Measurements from ENCODE around the gene ROBO2.

ROBO2 gene

GRCh38 chr3:77071809-77072208, 31.9 kb downstream of the ROBO2 start:
- no peak overlapping the region for H3K27ac ChIP-seq (ENCODE audit: insufficient read depth, low read depth, low read length, poor library complexity, severe bottlenecking)
- H3K4me1 ChIP-seq (ENCODE audit: control insufficient read depth, insufficient read depth, low read length): no peaks in the 10 kb centered on the region
- no peak overlapping the region for H3K4me3 ChIP-seq (ENCODE audit: insufficient read depth, low read depth, low read length)
- WGBS, 2 experiments: 93 to 94% methylated on average over 11 of the region's 11 CpGs
- no peaks in the 10 kb centered on the region for H3K36me3 ChIP-seq (ENCODE audit: control insufficient read depth, insufficient read depth, low read length)
- no peaks in the 10 kb centered on the region for H3K27me3 ChIP-seq (ENCODE audit: control insufficient read depth, insufficient read depth, low read length, poor library complexity, severe bottlenecking)
- no peaks in the 10 kb centered on the region for H3K9me3 ChIP-seq (ENCODE audit: control insufficient read depth, low read length)

DNA sequence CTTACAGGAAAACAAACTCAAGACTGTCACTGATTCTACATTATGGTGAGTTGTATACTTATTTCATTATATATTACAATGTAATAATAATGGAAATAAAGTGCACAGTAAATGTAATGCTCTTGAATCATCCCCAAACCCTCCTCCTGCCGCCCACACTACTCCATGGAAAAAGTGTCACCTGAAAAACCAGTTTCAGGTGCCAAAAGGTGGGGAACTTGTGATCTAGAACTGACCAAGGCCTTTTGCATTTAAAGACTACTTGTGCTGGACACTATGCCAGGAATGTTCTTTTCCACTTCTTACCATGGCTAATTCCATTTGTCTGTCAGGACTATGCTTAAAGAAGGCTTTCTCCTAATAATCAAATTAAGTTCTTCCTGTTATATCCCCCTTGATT, 32.3 kb downstream of the ROBO2 start:
- H3K9me3 ChIP-seq (ENCODE audit: control insufficient read depth, low read length): no peaks in the 10 kb centered on the region
- no peaks in the 10 kb centered on the region for H3K27me3 ChIP-seq (ENCODE audit: control insufficient read depth, insufficient read depth, low read length, poor library complexity, severe bottlenecking)
- H3K27ac ChIP-seq (ENCODE audit: insufficient read depth, low read depth, low read length, poor library complexity, severe bottlenecking): no peak overlapping the region
- no peak overlapping the region for H3K4me3 ChIP-seq (ENCODE audit: insufficient read depth, low read depth, low read length)
- H3K4me1 ChIP-seq (ENCODE audit: control insufficient read depth, insufficient read depth, low read length): no peaks in the 10 kb centered on the region
- H3K36me3 ChIP-seq (ENCODE audit: control insufficient read depth, insufficient read depth, low read length): no peaks in the 10 kb centered on the region
- 94 to 100% methylated on average over 1 of the region's 1 CpG for WGBS, 2 experiments

GRCh38 chr3:77078279-77078678, 38.4 kb downstream of the ROBO2 start:
- H3K27ac ChIP-seq (ENCODE audit: insufficient read depth, low read depth, low read length, poor library complexity, severe bottlenecking): no peak overlapping the region
- no peaks in the 10 kb centered on the region for H3K36me3 ChIP-seq (ENCODE audit: control insufficient read depth, insufficient read depth, low read length)
- 91 to 97% methylated on average over 2 of the region's 2 CpGs for WGBS, 2 experiments
- H3K4me1 ChIP-seq (ENCODE audit: control insufficient read depth, insufficient read depth, low read length): no peaks in the 10 kb centered on the region
- no peaks in the 10 kb centered on the region for H3K27me3 ChIP-seq (ENCODE audit: control insufficient read depth, insufficient read depth, low read length, poor library complexity, severe bottlenecking)
- no peaks in the 10 kb centered on the region for H3K9me3 ChIP-seq (ENCODE audit: control insufficient read depth, low read length)
- H3K4me3 ChIP-seq (ENCODE audit: insufficient read depth, low read depth, low read length): no peak overlapping the region

- no peaks in the 10 kb centered on the region for H3K4me1 ChIP-seq (ENCODE audit: control insufficient read depth, insufficient read depth, low read length)
- no peaks in the 10 kb centered on the region for H3K27me3 ChIP-seq (ENCODE audit: control insufficient read depth, insufficient read depth, low read length, poor library complexity, severe bottlenecking)
Observed at GRCh38 chr3:77079988-77080610, 40.2 kb downstream of the ROBO2 start.

GRCh38 chr3:77081240-77081661, 41.4 kb downstream of the ROBO2 start:
- WGBS, 2 experiments: 97 to 98% methylated on average over 3 of the region's 3 CpGs
- Histone ChIP-seq H3K4me1 (ENCODE audit: control insufficient read depth, insufficient read depth, low read length) (no peaks in the 10 kb centered on the region), H3K9me3 (ENCODE audit: control insufficient read depth, low read length) (no peaks in the 10 kb centered on the region)

More at GRCh38 chr3:77079988-77080610, 40.2 kb downstream of the ROBO2 start:
- 31 to 34% methylated on average over 9 to 12 of the region's 12 CpGs for WGBS, 2 experiments
- Histone ChIP-seq H3K27ac (ENCODE audit: insufficient read depth, low read depth, low read length, poor library complexity, severe bottlenecking) (no peak overlapping the region), H3K36me3 (ENCODE audit: control insufficient read depth, insufficient read depth, low read length) (no peaks in the 10 kb centered on the region), H3K9me3 (ENCODE audit: control insufficient read depth, low read length) (no peaks in the 10 kb centered on the region), H3K4me3 (ENCODE audit: insufficient read depth, low read depth, low read length) (no peak overlapping the region)

DNA sequence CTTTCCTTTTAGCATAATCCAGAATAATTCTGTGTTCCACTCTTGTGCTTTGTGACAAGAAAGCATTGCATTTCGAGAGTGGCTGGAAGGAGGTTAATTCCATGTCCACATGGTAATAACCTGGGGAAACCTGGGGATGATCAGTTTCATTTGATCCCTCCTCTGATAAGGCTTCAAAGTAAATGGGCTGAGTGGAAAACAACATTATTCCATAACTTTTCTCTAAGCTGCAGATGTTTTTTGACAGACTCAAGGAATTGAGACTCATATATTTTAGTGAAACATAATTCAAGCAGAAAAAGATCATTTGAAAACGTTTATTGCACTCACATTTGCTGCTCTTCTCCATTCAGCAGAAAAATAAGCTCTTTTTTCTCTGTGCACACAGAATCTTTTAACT, 44.6 kb downstream of the ROBO2 start:
- no peak overlapping the region for H3K27ac ChIP-seq (ENCODE audit: insufficient read depth, low read depth, low read length, poor library complexity, severe bottlenecking)
- no peaks in the 10 kb centered on the region for H3K4me1 ChIP-seq (ENCODE audit: control insufficient read depth, insufficient read depth, low read length)
- 82 to 93% methylated on average over 2 of the region's 2 CpGs for WGBS, 2 experiments
- no peaks in the 10 kb centered on the region for H3K27me3 ChIP-seq (ENCODE audit: control insufficient read depth, insufficient read depth, low read length, poor library complexity, severe bottlenecking)
- H3K36me3 ChIP-seq (ENCODE audit: control insufficient read depth, insufficient read depth, low read length): no peaks in the 10 kb centered on the region
- no peak overlapping the region for H3K4me3 ChIP-seq (ENCODE audit: insufficient read depth, low read depth, low read length)
- no peaks in the 10 kb centered on the region for H3K9me3 ChIP-seq (ENCODE audit: control insufficient read depth, low read length)

More at GRCh38 chr3:77081240-77081661, 41.4 kb downstream of the ROBO2 start:
- H3K36me3 ChIP-seq (ENCODE audit: control insufficient read depth, insufficient read depth, low read length): no peaks in the 10 kb centered on the region
- no peaks in the 10 kb centered on the region for H3K27me3 ChIP-seq (ENCODE audit: control insufficient read depth, insufficient read depth, low read length, poor library complexity, severe bottlenecking)
- H3K27ac ChIP-seq (ENCODE audit: insufficient read depth, low read depth, low read length, poor library complexity, severe bottlenecking): no peak overlapping the region
- no peak overlapping the region for H3K4me3 ChIP-seq (ENCODE audit: insufficient read depth, low read depth, low read length)

DNA sequence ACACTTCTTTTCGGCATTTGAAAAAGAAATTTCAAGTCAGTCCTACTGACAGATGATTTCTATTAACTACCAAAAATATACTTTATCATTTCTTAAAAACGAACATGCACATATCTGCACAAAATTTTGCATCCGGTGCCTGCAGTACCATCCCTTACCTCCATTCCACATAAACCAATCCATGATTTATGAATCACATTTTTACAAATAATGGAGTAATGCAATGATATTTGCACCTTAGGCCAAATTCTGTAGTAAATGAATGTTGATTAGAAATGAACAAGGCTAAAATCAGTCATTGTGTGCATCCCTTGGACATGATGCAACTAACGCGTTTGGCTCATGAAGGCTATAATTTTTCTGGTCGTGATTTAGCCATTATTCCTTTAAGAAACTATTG, 46.5 kb downstream of the ROBO2 start:
- Histone ChIP-seq H3K4me3 (ENCODE audit: insufficient read depth, low read depth, low read length) (no peak overlapping the region), H3K27me3 (ENCODE audit: control insufficient read depth, insufficient read depth, low read length, poor library complexity, severe bottlenecking) (no peaks in the 10 kb centered on the region), H3K36me3 (ENCODE audit: control insufficient read depth, insufficient read depth, low read length) (no peaks in the 10 kb centered on the region), H3K4me1 (ENCODE audit: control insufficient read depth, insufficient read depth, low read length) (no peaks in the 10 kb centered on the region), H3K27ac (ENCODE audit: insufficient read depth, low read depth, low read length, poor library complexity, severe bottlenecking) (no peak overlapping the region), H3K9me3 (ENCODE audit: control insufficient read depth, low read length) (no peaks in the 10 kb centered on the region)
- 93 to 94% methylated on average over 6 of the region's 6 CpGs for WGBS, 2 experiments

- Histone ChIP-seq H3K4me3 (ENCODE audit: insufficient read depth, low read depth, low read length) (no peak overlapping the region), H3K27me3 (ENCODE audit: control insufficient read depth, insufficient read depth, low read length, poor library complexity, severe bottlenecking) (no peaks in the 10 kb centered on the region), H3K4me1 (ENCODE audit: control insufficient read depth, insufficient read depth, low read length) (no peaks in the 10 kb centered on the region), H3K36me3 (ENCODE audit: control insufficient read depth, insufficient read depth, low read length) (no peaks in the 10 kb centered on the region), H3K9me3 (ENCODE audit: control insufficient read depth, low read length) (no peaks in the 10 kb centered on the region), H3K27ac (ENCODE audit: insufficient read depth, low read depth, low read length, poor library complexity, severe bottlenecking) (no peak overlapping the region)
- WGBS, 2 experiments: 92 to 99% methylated on average over 5 of the region's 5 CpGs
Observed at GRCh38 chr3:77091809-77092208, 51.9 kb downstream of the ROBO2 start.

- Histone ChIP-seq H3K27me3 (ENCODE audit: control insufficient read depth, insufficient read depth, low read length, poor library complexity, severe bottlenecking) (no peaks in the 10 kb centered on the region), H3K4me1 (ENCODE audit: control insufficient read depth, insufficient read depth, low read length) (no peaks in the 10 kb centered on the region), H3K9me3 (ENCODE audit: control insufficient read depth, low read length) (no peaks in the 10 kb centered on the region), H3K4me3 (ENCODE audit: insufficient read depth, low read depth, low read length) (no peak overlapping the region), H3K27ac (ENCODE audit: insufficient read depth, low read depth, low read length, poor library complexity, severe bottlenecking) (no peak overlapping the region), H3K36me3 (ENCODE audit: control insufficient read depth, insufficient read depth, low read length) (no peaks in the 10 kb centered on the region)
- WGBS, 2 experiments: 65 to 84% methylated on average over 2 of the region's 2 CpGs
Observed at GRCh38 chr3:77093101-77093500, 53.2 kb downstream of the ROBO2 start.

- Histone ChIP-seq H3K27ac (ENCODE audit: insufficient read depth, low read depth, low read length, poor library complexity, severe bottlenecking) (no peak overlapping the region), H3K27me3 (ENCODE audit: control insufficient read depth, insufficient read depth, low read length, poor library complexity, severe bottlenecking) (no peaks in the 10 kb centered on the region), H3K36me3 (ENCODE audit: control insufficient read depth, insufficient read depth, low read length) (no peaks in the 10 kb centered on the region), H3K4me1 (ENCODE audit: control insufficient read depth, insufficient read depth, low read length) (no peaks in the 10 kb centered on the region), H3K4me3 (ENCODE audit: insufficient read depth, low read depth, low read length) (no peak overlapping the region), H3K9me3 (ENCODE audit: control insufficient read depth, low read length) (no peaks in the 10 kb centered on the region)
- 88 to 100% methylated on average over 1 of the region's 1 CpG for WGBS, 2 experiments
Observed at GRCh38 chr3:77096145-77096544, 56.2 kb downstream of the ROBO2 start.

Measured in ectodermal cell (in vitro differentiated cells).